ENCODE measurements around the gene JAM3.

GRCh38 chr11:134196756-134197155 lies 127.9 kb downstream of the JAM3 start:
- TF ChIP-seq NR1H2 (CRISPR knock-in tag; IDR thresholded peaks at IDR 0.05; ENCODE audit: borderline replicate concordance, low read depth), result no peak
- no peak for TF ChIP-seq ZNF510 (CRISPR knock-in tag; IDR thresholded peaks at IDR 0.05; ENCODE audit: low read depth)
- no peak for TF ChIP-seq MAX (IDR thresholded peaks at IDR 0.05)
- no peak for TF ChIP-seq CTCF (CRISPR knock-in tag; IDR thresholded peaks at IDR 0.05)
- TF ChIP-seq, protein P1, sequence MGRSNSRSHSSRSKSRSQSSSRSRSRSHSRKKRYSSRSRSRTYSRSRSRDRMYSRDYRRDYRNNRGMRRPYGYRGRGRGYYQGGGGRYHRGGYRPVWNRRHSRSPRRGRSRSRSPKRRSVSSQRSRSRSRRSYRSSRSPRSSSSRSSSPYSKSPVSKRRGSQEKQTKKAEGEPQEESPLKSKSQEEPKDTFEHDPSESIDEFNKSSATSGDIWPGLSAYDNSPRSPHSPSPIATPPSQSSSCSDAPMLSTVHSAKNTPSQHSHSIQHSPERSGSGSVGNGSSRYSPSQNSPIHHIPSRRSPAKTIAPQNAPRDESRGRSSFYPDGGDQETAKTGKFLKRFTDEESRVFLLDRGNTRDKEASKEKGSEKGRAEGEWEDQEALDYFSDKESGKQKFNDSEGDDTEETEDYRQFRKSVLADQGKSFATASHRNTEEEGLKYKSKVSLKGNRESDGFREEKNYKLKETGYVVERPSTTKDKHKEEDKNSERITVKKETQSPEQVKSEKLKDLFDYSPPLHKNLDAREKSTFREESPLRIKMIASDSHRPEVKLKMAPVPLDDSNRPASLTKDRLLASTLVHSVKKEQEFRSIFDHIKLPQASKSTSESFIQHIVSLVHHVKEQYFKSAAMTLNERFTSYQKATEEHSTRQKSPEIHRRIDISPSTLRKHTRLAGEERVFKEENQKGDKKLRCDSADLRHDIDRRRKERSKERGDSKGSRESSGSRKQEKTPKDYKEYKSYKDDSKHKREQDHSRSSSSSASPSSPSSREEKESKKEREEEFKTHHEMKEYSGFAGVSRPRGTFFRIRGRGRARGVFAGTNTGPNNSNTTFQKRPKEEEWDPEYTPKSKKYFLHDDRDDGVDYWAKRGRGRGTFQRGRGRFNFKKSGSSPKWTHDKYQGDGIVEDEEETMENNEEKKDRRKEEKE (IDR thresholded peaks at IDR 0.05), result no peak
- TF ChIP-seq EZH2 (conservative IDR thresholded peaks at IDR 0.05; ENCODE audit: low read depth, low read length), result no peak
- no peak for TF ChIP-seq ZKSCAN1 (IDR thresholded peaks at IDR 0.05; ENCODE audit: low read length)
- TF ChIP-seq, protein P2, sequence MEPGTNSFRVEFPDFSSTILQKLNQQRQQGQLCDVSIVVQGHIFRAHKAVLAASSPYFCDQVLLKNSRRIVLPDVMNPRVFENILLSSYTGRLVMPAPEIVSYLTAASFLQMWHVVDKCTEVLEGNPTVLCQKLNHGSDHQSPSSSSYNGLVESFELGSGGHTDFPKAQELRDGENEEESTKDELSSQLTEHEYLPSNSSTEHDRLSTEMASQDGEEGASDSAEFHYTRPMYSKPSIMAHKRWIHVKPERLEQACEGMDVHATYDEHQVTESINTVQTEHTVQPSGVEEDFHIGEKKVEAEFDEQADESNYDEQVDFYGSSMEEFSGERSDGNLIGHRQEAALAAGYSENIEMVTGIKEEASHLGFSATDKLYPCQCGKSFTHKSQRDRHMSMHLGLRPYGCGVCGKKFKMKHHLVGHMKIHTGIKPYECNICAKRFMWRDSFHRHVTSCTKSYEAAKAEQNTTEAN (CRISPR knock-in tag; conservative IDR thresholded peaks at IDR 0.05), result no peak
- no peak for TF ChIP-seq MIER3 (CRISPR knock-in tag; IDR thresholded peaks at IDR 0.05; ENCODE audit: borderline replicate concordance)
- no peak for TF ChIP-seq JUN (CRISPR knock-in tag; IDR thresholded peaks at IDR 0.05)
- no peak for TF ChIP-seq NBN (conservative IDR thresholded peaks at IDR 0.05)
- TF ChIP-seq ZBTB40 (IDR thresholded peaks at IDR 0.05), result no peak
- TF ChIP-seq ZBTB40 (CRISPR knock-in tag; IDR thresholded peaks at IDR 0.05), result no peak
